SK-N-DZ (cell line): ENCODE measurements around the gene TSGA10IP.
A peak's percentile ranks its signal among the peaks of the same experiment; 100 is the strongest.

ENCODE experiments used
- DNase-seq: peaks from one replicate; pipeline ENCODE4 v3.0.0-alpha.2; 2015; ENCODE audit warnings: low spot score

The TSGA10IP gene

GRCh38 chr11:65917434-65918210, 27.7 kb upstream of the TSGA10IP start:
- no peak for DNase-seq

GRCh38 chr11:65918211-65919140, 26.8 kb upstream of the TSGA10IP start, which contains the start of gene C11orf68:
C11orf68 (minus strand) TSS chr11:65919062; CDS start chr11:65919031, 31 bp downstream.
- no peak for DNase-seq

DNA sequence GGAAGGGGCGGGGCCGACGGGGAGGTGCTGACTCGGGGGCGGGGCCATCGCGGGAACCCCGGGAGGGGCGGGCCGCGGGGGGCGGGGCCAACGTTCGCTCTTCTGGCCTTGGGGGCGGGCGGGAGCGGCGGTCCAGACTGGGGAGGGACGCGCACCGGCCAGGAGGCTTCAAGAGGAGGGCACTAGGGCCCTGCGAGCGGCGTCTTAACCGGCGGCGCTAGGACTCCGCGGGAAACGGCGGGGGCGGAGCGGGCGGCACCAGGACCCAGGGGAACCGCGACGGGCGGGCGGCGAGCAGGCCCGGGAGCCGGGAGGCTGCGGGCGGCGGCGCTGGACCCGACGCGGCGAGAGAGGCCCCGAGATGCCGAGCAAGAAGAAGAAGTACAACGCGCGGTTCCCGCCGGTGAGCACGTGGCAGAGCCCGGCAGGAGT, 26.1 kb upstream of the TSGA10IP start, which contains the start of gene DRAP1:
Gene DRAP1, plus strand, starts transcription at position 286 of the 432 bp plus-strand sequence. Its CDS starts 76 bp downstream, at position 362.
- peak; percentile 97 for DNase-seq

GRCh38 chr11:65919573-65920371, 25.5 kb upstream of the TSGA10IP start:
- DNase-seq: peak; percentile 39

DNA sequence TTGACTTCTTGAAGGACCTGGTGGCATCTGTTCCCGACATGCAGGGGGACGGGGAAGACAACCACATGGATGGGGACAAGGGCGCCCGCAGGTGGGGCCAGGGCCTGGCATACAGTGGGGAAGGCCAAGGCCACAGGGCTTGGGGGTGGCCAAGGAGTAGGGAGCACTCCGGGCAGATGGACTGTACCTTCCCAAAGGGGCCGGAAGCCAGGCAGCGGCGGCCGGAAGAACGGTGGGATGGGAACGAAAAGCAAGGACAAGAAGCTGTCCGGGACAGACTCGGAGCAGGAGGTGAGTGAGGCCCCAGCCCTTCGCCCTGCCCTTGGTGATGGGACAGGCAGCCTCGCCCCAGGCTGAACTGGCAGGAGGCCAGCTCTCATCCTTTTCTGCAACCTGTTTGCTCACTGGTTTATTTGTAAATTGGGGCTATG, 24.9 kb upstream of the TSGA10IP start:
- DNase-seq: no peak

DNA sequence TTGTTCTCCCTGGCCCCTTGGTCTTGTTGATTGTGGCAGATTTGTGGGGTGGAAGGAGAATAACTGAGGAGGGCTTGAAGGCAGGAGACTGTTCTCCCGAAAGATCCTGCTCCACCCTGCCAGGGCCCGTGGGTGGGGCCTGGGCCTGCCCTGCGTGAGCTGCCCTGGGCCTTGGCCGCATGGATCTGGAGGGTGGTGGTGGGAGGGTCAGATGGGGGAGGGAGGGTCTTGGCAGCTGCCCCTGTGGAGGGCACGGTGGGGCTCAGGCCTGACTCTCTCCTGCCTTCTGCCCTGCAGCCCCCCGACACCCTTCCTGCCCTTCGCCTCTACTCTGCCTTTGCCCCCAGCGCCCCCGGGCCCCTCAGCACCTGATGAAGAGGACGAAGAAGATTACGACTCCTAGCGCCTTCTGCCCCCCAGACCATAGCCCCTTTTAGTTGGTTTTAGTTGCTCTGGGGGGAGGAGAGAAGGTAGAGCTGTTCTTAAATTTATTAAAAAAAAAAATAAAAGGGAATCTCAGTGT, 24.2 kb upstream of the TSGA10IP start:
- DNase-seq: no peak

- no peak for DNase-seq
Observed at GRCh38 chr11:65921876-65922275, 23.4 kb upstream of the TSGA10IP start.

GRCh38 chr11:65922565-65922964, 22.7 kb upstream of the TSGA10IP start:
- DNase-seq: no peak

DNA sequence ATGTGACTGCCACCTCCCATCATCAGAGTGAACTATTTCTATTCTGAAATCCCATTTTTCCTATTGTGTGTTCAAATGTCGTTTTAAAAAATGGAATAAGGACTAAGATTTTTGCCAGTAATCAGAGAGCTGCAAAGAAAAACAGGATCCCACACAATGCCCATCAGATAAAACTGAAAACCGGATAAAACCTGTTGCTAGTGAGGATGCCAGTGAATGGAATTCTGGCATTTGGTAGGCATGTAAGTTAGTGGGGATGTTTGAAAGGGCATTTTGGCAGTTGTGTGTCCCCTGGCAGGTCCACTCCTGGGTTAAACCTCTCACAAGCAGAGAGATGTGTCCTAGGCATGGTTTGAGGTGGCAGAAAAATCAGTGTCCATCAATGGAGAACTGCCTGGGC, 19.9 kb upstream of the TSGA10IP start:
- no peak for DNase-seq

GRCh38 chr11:65927904-65928397, 17.3 kb upstream of the TSGA10IP start:
- DNase-seq: no peak

GRCh38 chr11:65928667-65929066, 16.6 kb upstream of the TSGA10IP start:
- no peak for DNase-seq

GRCh38 chr11:65931773-65932557, 13.3 kb upstream of the TSGA10IP start:
- DNase-seq: no peak

GRCh38 chr11:65932558-65932919, 12.7 kb upstream of the TSGA10IP start:
- no peak for DNase-seq

- no peak for DNase-seq
Observed at GRCh38 chr11:65934014-65934413, 11.3 kb upstream of the TSGA10IP start.

- DNase-seq: peak; percentile 59
Observed at GRCh38 chr11:65937766-65938165, 7.5 kb upstream of the TSGA10IP start.

DNA sequence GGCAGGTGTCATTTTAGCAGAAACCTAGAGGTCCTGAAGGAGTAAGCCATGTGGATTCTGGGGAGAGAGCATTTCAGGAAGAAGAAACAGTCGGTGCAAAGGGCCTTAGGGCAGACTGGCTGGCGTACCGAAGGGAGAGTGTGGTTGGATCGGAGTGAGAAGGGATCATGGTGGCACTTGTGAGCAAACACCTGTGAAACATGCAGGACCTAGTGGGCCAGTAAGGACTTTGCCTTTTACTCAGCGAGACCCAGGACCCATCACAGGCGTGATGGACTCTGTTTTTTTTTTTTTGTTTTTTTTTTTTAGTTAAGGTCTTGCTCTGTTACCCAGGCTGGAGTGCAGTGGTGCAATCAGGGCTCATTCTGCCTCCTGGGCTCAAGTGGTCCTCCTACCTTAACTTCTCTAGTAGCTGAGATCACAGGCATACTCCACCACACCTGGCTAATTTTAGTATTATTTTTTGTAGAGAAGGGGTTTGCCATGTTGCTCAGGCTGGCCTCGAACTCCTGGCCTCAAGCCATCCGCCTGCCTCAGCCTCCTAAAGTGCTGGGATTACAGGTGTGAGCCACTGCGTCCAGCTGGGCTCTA, 3.5 kb upstream of the TSGA10IP start:
- DNase-seq: no peak

- DNase-seq: no peak
Observed at GRCh38 chr11:65942531-65942930, 2.7 kb upstream of the TSGA10IP start.

DNA sequence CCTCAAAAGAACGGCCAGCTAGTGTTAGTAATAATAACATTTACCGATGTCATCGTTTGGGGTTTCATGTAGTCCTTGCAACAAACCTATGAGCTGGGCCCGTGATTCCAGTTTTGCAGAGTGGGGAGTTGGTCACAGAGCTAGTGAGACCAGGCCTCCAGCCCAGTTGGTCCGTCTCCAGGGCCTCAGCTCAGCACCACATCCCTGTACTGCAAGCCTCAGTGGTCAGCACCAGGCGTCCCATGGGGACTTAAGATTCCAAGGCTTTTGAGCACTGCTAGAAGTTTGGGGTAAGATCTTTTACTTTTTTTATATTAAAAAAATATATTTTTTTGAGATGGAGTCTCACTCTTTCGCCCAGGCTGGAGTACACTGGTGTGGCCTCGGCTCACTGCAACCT, 1.1 kb upstream of the TSGA10IP start:
- DNase-seq: no peak

DNA sequence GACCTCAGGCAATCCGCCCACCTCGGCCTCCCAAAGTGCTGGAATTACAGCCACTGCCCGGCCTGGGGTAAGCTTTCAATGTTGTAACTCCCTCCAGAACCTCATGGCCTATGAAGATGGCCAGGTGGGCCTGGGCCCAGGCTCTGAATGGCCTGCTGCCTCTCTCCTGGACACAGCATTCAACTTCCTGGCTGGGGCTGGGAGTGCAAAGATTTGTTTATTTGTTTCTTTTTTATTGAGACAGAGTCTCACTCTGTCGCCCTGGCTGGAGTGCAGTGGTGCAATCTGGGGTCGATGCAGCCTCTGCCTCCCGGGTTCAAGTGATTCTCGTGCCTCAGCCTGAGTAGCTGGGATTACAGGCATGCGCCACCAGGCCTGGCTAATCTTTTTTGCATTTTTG, 513 bp upstream of the TSGA10IP start:
- DNase-seq: no peak
